HG03439 (cell line): Measurements from ENCODE around the gene NPIPA3.
"Not testable (repeated sequence)": the region's sequence is repeated elsewhere in the genome, so short reads cannot be mapped to it uniquely, and the experiment has no call there.

Experiments
- ATAC-seq: cut with Tn5 transposase; IDR thresholded peaks from one replicate; pipeline ENCODE4 v1.9.1; 2021; ENCODE audit warnings: mild to moderate bottlenecking, moderate library complexity; ENCODE audit not compliant: unreplicated experiment

The NPIPA3 gene

DNA sequence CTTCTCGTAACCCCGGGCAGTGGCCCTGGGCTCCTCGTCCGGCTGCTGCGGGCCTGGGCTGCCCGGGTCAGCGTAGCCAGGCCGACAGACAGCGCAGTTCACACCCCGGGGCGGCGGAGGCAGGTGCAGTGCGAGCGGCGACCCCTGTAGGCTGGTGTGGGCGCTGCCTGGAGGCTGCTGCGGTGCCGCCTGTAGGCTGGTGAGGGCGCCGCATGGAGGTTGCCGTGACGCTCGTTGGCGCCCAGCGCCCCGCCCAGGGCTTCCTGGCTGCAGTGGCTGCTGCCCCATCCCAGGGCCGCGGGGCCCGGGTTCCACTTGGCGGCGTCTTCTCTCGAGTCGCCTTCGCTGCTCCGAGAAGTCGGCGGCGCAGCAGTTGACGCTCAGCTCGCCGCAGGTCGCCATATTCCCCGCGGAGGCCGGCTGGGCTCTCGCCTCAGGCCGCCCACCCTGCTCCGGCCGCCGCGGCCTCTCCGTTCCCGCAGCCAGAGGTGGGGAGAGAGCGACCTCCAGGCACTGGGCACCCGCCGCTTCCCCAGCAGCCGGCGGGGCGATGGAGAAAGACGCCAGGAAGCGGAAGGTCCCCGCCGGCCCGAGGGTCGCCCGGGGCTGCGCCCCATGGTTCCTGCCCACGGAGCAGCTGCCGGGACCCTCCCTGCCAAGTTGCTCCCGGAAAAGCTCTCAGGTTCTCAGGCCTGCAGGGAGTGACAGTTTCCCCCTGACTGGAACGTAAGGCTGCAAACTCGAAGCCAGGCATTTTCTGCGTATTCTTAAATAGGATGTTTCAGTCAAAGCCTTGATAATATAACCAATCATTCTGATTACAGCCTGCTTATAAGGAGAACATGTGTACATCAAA, at the start of gene NPIPA3:
Gene NPIPA3, plus strand, starts transcription at position 256 of the 856 bp plus-strand sequence. CDS start 5,533 bp downstream, outside the sequence.
- ATAC-seq, result peak; percentile 95

- ATAC-seq, result no peak
Observed at GRCh38 chr16:14658063-14658462, 45.1 kb upstream of the NPIPA3 start.

- no peak for ATAC-seq
Observed at GRCh38 chr16:14667347-14668266, 35.6 kb upstream of the NPIPA3 start.

GRCh38 chr16:14668556-14669223, 34.5 kb upstream of the NPIPA3 start:
- ATAC-seq, result no peak

- no peak for ATAC-seq
Observed at GRCh38 chr16:14669776-14670175, 33.4 kb upstream of the NPIPA3 start.

DNA sequence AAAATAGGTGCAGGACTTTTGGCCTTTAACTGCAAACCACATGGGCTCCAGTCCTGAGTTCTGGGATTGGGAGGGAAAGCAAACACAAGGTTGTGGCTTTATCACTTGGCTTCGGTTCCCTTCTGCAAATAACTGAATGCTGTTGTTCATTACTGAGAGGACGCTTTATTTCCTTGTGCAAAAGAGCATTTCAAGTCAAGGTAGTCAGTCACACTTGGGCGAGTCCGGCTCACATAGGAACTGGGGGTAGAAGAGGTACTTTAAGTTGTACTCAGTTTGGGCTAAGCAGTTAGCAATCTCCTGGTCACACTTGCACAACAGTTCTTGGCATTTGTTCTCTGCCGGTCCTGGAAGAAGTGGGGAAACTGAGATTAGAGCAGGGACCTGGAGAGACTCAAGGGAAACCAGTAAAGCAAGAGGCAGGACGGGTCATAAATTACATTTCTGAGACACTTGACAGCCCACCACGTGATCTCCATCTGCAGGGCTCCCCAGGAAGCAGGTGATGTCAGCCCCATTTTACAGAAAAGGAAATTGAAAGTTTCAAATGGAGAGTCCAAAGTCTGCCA, 30.7 kb upstream of the NPIPA3 start:
- ATAC-seq, result peak; percentile 59

- no peak for ATAC-seq
Observed at GRCh38 chr16:14676633-14677032, 26.6 kb upstream of the NPIPA3 start.

- ATAC-seq, result no peak
Observed at GRCh38 chr16:14677627-14678026, 25.6 kb upstream of the NPIPA3 start.

DNA sequence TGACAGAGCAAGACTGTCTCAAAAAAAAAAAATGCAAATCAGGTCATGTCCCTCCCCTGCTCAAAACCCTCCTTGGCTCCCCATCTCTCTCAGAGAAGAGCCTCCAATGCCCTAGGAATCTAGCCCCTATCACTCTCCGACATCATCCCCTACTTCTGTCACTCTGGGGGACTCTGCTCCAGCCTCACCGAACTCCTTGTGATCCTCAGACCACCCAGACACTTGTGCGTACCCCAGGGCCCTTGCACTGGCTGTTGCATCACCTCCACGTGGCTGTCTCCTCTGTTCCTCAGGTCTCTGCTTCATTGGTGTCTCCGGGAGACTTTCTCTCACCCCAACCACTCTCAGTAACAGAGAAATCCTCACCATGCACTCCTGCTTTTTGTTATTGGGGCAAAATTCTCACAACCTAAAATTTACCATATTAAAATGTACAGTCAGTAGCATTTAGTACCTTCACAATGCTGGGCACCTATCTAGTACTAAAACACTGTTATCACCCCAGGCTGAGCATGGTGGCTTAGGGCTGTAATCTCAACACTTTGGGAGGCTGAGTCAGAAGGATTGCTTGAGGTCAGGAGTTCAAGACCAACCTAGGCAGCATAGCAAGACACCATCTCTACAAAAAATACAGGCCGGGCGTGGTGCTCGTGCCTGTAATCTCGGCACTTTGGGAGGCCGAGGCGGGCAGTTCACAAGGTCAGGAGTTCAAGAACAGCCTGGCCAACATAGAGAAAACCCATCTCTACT, 24.3 kb upstream of the NPIPA3 start:
- ATAC-seq, result no peak

DNA sequence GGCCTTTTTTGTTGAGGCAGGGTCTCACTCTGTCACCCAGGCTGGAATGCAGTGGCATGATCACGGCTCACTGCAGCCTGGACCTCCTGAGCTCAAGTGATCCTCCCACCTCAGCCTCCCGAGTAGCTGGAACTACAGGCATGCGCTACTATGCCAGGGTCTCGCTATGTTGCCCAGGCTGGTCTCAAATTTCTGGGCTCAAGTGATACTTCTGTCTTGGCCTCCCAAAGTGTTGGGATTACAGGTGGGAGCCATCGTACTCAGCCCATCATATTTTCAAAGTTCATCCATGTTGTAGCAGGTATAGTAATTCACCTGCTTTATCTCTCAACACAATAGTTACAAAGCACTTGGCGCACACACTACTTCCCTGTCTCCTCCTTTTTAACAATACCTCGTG, 22.8 kb upstream of the NPIPA3 start:
- not testable (repeated sequence) for ATAC-seq

GRCh38 chr16:14681115-14681514, 22.1 kb upstream of the NPIPA3 start:
- ATAC-seq, result no peak

- no peak for ATAC-seq
Observed at GRCh38 chr16:14682121-14682520, 21.1 kb upstream of the NPIPA3 start.

- not testable (repeated sequence) for ATAC-seq
Observed at GRCh38 chr16:14685870-14686793, 17.1 kb upstream of the NPIPA3 start.

- ATAC-seq, result not testable (repeated sequence)
Observed at GRCh38 chr16:14694129-14694528, 9.1 kb upstream of the NPIPA3 start, which contains the start of gene PLA2G10. Gene PLA2G10 (minus strand): TSS chr16:14694308. CDS start chr16:14694229, 79 bp downstream.

DNA sequence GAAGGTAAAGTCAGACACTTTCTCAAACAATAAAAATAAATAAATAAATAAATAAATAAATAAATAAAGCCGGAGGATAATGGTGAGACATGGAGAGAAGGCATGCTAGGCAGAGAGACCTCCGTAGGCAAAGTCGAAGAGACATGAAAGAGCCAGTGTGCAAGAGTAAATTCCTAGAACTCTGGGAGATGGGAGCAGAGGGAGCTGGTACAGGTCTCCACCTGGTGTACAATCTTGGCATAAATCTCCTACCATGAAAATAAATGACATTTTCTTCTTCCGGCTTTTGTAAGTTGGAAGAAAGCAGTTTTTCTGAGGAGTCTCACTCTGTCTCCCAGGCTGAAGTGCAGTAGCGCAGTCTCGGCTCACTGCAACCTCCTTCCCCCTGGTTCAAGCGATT, 1.4 kb upstream of the NPIPA3 start:
- ATAC-seq, result not testable (repeated sequence)

DNA sequence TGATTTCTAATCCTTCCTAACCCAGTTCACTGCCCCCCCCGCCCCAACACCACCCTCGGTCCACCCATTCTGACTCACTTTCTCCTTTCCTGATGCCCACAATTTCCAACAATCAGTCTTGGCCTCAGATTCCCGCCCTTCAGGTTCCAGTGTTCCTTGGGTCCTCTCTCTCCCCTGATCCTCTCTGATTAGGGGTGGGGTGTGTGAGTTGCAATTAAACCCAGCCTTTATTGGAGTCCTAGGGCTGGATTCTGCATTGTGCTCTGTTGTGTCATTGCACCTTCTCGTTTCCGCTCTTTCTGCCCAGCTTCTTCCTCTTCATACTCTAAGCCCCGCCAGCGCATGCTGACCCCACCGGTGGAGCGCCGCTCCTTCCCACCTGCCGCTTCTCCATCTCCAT, 539 bp upstream of the NPIPA3 start:
- not testable (repeated sequence) for ATAC-seq

- ATAC-seq, result not testable (repeated sequence)
Observed at GRCh38 chr16:14733233-14733632, 30.0 kb downstream of the NPIPA3 start.

DNA sequence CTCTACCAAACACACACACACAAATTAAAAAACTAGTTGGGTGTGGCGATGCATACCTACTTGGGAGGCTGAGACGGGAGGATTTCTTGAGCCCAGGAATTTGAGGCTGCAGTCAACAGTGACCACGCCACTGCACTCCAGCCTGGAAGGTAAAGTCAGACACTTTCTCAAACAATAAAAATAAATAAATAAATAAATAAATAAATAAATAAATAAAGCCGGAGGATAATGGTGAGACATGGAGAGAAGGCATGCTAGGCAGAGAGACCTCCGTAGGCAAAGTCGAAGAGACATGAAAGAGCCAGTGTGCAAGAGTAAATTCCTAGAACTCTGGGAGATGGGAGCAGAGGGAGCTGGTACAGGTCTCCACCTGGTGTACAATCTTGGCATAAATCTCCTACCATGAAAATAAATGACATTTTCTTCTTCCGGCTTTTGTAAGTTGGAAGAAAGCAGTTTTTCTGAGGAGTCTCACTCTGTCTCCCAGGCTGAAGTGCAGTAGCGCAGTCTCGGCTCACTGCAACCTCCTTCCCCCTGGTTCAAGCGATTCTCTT, 37.7 kb downstream of the NPIPA3 start:
- not testable (repeated sequence) for ATAC-seq
